Esophagus squamous epithelium (tissue), 4 donors: ENCODE measurements around the gene TMEM151A.

Experiments used
- POLR2A ChIP-seq, 4 donors: fragments of 450-650 bp; IDR thresholded peaks; one replicate each; pipeline ENCODE4 v1.6.1; 2017; ENCODE audit warnings: antibody characterized with exemption in 4 of 4, mild to moderate bottlenecking in 4 of 4, moderate library complexity in 3 of 4
- TF ChIP-seq, protein P1 (sequence below), 6 experiments: fragments of 450-650 bp in 4 of 6; fragments of 200-600 bp in 2 of 6; sonication (generic) in 2 of 6; IDR thresholded peaks; one replicate each; pipeline ENCODE4 v1.5.1; 2016 to 2019; ENCODE audit warnings: antibody characterized with exemption in 6 of 6, mild to moderate bottlenecking in 4 of 6, moderate library complexity in 4 of 6

DNA sequence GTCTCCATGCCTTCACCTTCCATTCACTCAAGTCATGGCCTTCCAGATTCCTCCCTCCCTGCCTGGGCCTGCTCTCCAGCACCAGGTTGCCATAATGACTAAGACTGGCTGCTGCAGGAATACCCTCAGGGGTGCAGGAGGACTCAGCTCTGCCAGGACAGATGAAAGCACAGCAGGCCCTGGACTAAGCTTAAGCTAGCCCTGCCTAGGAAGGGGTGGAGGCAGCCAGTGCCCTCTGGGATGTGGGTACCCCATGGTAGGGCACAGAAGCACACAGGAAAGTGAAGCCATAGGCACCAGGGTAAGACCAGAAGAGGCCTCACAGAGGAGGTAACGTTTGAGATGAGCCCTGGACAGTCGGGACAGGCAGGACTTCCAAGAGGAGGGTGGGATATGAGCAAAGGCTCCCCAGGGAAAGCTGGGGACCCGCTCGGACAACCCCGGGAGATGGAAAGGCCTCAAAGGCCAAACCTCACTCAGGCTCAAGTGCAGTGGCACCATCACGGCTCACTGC lies 47.5 kb downstream of the TMEM151A start:
- TF ChIP-seq, protein P1, sequence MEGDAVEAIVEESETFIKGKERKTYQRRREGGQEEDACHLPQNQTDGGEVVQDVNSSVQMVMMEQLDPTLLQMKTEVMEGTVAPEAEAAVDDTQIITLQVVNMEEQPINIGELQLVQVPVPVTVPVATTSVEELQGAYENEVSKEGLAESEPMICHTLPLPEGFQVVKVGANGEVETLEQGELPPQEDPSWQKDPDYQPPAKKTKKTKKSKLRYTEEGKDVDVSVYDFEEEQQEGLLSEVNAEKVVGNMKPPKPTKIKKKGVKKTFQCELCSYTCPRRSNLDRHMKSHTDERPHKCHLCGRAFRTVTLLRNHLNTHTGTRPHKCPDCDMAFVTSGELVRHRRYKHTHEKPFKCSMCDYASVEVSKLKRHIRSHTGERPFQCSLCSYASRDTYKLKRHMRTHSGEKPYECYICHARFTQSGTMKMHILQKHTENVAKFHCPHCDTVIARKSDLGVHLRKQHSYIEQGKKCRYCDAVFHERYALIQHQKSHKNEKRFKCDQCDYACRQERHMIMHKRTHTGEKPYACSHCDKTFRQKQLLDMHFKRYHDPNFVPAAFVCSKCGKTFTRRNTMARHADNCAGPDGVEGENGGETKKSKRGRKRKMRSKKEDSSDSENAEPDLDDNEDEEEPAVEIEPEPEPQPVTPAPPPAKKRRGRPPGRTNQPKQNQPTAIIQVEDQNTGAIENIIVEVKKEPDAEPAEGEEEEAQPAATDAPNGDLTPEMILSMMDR (IDR thresholded peaks at IDR 0.05), result no peak
- no peak for TF ChIP-seq POLR2A (IDR thresholded peaks at IDR 0.05)
